Stimulated activated CD8-positive, alpha-beta memory T cell treated with anti-CD3 and anti-CD28 coated beads, Interleukin-4, amount 100 ng/mL, for 1 hour (primary cell): ENCODE data around the gene RPIA.
"Not testable (repeated sequence)": the region's sequence is repeated elsewhere in the genome, so short reads cannot be mapped to it uniquely, and the experiment has no call there.

ENCODE experiments used
- DNase-seq, 2 donors: peaks; one replicate each; pipeline ENCODE4 v3.0.0-alpha.2; 2020; ENCODE audit warnings: low read depth in 2 of 2, low spot score in 1 of 2

The RPIA gene

DNA sequence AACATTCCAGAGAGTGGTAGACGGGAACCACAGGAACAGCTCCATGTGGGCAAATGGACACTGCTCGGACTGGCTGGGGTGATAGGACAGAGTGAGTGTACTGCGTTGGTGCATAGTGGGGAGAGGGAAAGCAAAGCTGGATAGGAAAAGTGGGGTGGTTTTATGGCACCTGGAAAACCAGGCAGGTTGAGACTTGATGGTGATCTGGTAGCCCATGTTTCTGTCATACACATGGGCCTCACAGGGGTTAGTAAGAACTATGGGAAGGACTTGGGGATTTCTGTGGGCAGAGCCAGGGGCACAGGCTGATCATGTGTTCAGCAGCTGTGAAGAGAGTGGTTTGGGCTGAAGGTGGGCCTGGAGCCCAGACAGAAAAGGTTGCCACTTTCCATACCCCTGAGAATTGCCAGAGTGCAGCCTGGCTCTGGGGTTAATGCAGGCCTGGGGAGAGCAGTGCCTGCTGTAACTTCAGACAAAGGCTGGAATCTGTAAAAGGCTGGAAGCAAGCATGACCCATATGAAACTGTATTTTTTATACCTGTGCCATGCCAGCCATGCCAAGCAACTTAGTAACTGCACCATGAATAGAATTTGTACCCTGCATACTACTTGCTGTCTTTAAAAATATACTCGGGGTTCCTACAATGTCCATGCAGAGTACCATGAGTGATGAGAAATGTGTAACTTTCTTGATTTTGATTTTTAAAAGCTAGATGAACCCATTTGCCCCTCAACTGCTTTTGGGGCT is 41.9 kb downstream of the RPIA start:
- no peak for DNase-seq

DNA sequence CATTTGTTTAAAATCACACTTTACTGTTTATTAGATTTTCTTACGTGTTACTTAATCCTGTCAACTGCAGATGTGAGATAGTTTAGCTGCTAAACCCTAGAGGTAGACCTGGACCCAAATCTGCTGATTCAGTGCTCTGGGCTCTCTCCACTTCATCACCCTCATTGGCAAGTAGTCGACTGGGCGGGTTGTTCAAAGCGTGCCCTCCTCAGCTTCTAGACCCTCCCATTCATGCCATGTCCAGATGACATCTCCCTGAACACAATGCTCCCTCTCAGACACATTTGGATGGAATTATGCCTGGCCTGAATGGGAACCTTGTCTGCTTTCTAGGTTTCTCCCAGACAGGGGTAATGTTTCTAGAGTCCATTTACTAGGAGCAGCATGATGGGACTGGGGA is 43.7 kb downstream of the RPIA start:
- DNase-seq = no peak

DNA sequence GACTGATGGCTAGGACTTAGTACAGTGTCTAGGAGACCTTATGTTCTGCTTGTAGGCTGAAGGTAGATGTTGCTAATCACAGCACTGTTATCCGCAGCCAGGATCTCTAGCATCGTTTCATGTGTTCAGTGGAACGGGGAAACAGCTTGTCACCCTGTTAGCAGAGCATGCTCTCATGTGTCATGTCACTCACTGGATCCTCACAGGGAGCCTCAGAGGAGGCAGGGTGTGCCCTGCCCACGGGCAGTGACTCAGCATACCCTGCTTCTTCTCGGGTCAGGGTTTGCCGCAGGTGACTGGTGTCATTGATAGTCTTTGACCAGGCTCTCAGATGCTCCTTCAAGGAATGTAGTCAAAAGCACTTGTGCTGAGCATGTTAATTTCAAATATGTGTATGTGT is 44.4 kb downstream of the RPIA start:
- DNase-seq = no peak

DNA sequence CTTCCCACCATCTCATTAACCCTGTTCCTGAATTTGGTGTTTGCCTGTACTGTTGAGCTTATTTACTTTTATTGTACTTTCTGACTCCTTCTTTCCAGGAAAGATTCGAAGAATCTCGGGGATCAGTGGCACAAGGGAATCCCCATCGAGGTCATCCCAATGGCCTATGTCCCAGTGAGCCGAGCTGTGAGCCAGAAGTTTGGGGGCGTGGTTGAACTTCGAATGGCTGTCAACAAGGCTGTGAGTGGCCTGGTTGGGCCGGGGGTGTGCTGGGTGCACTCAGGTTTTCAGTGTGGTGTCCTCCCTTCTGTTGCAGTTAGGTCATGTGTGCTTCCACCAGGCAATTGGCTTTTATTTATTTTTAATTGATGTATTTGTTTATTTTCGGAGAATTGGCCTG is 45.0 kb downstream of the RPIA start:
- DNase-seq = no peak

DNA sequence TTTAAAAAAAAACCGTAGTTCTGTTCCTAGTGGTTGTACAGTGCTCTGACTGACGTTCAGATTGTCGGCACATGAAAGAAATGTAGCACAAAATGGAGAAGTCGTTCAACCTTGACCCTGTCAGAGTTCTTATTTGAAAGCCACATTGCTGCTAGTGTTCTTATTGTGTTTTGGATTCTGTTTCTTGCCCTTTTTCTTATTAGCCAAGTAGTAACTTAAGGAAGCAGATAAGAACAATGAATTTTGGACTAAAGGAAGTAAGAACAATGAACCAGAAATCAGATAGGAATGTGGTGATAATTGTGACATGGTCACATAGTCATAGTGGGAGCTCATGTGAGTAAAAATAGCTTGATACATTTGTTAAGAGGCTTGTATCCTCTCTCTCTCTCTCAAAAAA is 45.9 kb downstream of the RPIA start:
- no peak for DNase-seq

DNA sequence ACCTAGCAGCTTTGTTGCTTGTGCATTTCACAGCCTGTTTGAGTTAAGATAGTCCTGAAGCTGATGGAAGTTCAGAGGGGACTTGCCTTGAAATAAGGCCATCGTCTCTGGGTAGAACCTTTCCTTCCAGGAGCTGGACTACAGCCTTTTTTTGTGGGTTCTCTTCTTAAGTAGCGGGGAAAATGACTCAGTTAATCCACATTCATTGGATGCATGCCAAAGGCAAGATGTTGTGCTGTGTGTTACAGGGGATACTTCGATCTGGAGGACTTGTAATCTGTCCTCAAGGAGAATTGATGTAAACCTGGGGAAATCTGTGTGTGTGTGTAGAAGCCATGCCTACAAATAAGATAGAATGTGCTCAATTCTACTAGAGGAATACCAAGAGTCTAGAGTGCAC is 46.8 kb downstream of the RPIA start:
- DNase-seq = no peak

DNA sequence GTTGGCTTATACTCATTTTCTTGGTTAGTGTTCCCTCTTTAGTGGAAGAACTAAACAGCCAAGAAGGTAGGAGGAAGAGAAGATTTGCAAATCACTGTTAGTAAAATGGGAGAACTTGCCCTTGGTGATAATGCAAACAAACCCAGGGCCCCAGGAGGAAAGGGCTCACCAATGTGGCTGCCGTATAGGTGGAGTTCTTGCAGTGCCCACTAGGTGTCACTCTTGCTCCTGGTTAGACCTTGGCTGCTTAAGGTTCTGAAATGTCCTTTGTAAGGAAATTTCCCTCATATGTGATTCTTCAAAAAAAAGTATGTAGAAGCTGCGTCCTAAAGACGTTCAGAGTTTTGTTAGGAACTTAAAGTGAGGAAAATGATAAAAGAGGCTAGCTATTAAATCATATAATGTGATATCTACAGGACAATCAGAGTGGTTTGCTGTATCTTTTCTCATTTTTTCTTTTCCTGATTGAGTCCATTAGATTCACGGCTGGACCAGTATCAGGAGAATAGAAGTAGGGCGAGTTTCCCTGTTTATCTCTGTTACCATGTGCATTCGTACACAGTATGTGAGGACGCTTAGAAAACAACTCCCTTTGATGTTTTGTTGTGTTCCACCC is 48.6 kb downstream of the RPIA start:
- DNase-seq = peak; percentile 39 to 52

DNA sequence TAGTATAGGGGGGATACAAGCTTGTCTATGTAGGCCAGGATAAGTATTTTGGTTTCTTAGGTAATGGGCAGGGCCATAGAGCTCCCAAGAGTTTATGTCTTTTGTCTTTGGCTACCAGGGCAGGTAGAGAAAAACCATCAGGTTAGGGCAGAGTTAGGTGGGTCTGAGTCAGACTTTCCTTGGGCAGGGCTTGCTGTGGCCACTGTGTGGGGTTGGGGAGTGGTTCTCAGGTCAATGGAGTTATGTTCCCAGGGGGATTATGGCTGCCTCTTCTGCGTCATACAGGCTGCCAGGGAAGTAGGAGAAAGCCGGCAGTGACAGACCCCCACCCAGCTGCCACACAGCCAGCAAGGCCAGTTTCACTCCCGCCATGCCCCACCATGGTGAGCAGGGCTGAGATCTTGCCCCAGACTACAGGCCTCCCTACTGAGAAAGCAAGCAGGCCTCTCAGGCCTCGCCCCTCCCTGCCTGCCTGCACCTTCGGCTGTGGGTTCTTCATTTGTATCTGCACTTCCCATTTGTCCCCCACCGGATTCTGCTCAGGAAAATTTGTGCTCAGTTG is 55.5 kb downstream of the RPIA start:
- DNase-seq = no peak

DNA sequence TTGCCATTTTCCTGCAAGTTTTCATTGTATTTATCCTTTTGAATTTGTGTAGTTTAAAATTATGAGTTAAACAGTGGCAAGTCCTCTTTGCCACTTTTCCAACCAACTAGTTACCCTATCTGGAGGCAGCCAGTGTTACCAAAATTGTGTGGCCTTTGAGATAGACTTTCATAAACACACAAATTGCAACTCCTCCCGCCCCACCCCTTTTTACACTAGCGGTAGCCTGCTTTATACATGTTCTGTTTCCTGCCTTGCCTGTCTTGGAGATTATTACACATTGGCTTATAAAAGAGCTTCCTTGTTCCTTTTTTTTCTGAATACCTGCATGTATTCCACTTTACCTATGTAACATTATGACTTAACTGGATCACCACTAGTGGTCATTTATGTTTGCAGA is 56.5 kb downstream of the RPIA start:
- DNase-seq = no peak

DNA sequence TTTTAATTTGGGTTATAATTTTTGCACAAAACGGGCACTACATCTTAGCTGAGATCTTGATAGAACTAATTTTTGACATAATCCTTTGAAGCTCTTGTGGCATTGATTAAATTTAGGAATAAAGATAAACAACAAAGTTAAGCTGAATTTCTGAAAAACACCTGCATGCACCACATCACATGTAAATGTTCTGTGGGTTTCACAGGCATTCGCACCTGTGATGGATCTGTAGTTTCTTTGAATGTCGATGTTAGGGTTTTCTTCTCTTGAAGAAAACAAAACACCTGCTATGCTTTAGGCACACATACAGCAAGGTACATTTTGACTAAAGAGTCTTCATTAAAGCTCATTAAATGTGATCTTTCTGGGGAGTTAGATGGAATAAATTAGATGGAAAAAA is 60.3 kb downstream of the RPIA start:
- DNase-seq = no peak

DNA sequence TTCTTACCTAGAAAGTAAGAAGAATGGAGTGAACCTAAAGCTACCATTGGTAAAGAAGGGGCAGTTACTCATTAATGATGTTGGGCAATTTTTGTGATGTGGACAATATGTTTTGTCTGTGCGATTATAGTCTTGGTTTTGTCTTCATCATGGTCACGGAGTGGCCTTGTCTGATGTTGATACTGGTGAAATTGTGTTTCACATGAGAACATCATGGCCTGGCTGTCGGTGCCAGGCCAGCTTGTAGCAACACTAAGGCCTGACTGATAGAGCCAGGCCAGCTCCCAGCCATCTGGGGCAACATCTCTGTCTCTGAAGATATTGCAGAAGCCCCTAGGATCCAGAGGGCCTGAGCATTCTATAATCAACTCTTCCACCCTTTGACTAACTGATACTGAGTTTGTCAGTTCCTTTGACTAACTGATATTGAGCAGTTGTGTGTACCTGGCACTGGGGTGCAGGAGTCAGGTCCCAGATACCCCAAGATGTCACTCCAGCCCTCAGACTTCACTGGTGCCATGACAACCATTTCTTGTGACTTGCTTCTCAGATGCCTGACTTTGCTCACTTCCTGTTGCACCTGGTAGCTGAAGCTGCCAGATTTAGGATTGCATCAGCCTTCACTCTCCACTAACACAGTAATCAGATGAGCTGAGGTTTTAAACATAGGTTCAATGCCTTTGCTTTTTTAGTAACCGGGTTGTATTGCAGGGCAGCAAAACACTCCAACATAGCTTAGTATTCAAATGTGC is 62.5 kb downstream of the RPIA start:
- DNase-seq = no peak

DNA sequence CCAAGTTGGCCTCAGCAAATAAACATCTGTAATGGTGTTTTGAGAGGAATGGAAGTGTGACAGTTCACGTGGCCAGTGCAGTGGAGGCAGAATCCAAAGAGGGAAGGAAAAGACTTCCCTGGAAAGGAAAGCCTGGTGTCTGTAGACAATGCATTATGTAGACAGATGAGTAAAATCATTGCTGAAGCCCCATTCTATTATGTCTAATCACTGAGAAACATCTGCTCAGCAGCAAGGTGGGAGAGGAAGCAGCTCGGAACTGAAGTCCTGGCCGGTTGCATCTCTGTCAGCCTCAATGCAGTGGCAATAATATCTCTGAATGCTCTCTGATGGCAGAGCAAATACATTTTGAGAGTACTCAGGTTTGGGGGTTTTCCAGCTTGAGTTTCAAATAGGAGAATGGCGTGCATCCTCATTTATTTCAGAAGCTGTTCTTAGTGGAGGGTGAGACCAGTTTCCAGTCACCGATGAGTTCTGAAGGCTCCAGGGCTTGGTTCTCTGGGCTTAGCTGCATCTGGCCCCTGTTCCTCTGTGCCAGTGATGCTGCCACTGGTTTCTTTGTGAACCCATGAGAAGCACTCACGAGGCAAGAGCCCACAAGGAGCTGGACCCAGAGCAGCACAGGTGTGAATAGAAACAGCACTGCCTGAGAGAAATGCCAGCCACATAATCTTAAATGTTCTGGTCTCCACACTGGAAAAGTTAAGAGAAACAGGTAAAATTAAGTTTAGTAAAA is 63.3 kb downstream of the RPIA start:
- no peak for DNase-seq

DNA sequence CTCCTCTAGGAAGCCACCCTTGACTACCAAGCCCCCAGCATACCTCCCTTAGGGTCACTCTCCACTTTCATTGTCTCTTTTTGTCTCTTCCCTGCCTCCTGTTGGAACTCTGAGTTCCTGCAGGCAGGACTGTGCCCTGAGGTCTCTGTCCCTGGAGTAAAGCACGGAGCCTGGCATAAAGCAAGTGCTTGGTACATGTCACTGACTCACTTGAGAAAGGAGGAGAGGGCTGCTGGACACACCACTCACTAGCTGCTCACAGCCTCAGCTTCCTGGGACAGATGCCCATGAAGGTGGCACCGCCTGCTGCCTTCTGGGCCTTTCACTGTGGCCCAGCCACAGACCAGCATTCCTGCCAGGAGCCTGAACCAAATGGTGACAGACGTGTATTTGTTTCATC is 64.4 kb downstream of the RPIA start:
- no peak for DNase-seq

DNA sequence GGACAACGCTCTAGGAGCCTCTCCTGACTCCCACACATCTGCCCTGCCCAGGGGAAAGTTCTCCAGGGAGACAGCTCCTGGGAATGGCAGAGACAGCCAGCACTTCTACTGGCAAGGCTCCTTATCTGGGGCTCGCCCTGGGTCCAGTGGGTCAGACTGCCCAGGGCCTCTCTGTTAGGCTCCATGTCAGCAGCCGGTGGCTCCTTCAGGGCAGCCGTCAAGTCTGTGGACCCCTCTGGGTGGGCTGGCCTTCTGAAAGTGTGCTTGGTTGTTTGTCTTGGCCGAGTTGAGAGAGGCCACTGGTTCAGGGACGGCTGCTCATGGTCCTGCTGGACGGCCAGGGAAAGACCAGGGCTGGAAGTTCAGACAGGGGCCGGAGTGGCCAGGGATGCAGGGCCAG is 65.6 kb downstream of the RPIA start:
- DNase-seq = no peak

DNA sequence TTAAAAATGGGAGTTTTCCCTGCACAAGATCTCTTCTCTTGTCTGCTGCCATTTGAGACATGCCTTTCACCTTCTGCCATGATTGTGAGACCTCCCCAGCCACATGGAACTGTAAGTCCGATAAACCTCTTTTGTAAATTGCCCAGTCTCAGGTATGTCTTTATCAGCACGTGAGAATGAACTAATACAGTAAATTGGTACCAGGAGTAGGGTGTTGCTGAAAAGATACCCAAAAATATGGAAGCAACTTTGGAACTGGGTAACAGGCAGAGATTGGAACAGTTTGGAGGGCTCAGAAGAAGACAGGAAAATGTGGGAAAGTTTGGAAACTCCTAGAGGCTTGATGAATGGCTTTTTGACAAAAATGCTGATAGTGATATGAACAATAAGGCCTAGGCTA is 67.2 kb downstream of the RPIA start:
- DNase-seq = not testable (repeated sequence)

DNA sequence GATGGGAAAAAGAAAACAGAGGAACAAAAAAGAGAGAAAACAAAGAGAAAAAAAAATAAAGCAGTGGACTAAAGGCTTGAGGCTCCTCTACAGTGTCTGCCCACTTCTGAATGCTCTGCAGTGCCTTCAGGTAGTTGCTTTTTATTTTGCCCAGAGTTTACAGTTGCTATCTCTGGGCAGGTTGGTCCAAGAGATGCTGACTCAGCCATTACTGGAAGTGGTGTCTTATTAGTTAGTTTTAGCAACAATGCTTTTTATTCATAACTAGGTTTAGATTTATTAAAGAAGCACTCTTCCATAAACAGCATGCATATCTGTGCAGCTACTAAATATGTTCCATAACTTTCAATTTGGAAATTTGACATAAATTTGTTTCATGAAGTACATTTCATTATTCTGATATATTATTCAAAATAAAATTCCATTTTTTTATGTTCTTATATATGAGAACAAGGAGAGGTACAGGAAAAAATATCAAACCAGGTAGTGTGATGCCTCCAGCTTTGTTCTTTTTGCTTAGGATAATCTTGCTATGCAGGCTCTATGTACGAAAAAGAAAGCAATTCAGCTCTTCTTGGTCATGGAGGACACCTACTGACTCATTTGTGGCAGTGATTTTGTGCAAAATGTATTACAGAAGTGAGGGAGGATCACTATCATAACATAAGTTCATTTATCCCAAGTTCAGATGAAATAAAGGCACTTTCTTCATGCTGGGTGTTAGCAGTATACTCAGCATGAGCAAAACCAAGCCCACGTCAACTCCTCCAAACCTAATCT is 69.5 kb downstream of the RPIA start:
- DNase-seq = no peak

DNA sequence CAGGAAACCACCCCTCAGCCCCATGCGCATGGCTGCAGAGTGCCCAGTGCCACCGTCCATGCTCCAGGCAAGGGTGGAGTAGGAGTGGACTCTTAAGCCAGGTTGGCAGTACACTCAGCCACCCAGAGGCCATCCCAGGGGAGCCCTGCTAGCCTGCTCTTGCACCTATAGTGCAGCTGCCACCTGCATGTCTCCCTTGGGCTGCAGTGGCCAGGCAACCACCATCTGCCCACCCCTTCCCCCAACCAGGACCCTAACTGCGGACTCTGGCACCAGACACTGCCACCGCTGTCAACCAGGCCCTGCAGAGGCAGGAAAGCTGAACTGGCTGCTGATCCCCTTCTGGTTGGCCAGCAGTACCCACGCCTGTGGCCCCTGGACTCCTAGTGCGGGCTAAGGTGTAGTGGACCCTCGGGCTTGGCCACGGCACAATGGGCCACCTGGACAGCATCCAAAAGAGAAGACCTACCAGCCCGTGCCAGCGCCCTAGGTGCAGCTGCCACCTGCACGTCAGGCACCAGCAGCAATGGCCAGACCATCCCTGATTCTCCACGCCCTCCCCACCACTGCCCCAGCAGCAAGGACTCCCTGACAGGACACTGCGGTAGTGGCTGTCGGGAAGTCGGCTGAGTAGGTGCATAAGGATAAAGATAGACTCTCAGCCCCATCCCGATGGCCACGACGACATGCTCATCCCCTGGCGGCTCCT is 72.8 kb downstream of the RPIA start:
- no peak for DNase-seq

DNA sequence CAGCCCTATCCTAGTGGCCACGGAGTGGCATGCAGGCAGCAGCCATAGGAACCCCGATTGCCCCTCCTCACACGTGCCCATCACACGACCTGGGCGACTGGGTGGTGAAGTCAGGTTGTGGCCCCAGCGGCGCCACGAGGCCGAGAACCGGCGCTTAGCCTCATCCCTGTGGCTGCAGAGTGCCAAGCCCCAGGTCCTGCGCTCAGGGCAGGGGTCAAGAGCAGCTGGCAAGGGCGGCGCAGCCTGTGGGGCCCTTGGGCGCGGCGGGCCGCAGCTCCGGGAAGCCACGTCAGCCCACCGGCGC is 73.3 kb downstream of the RPIA start:
- no peak for DNase-seq

DNA sequence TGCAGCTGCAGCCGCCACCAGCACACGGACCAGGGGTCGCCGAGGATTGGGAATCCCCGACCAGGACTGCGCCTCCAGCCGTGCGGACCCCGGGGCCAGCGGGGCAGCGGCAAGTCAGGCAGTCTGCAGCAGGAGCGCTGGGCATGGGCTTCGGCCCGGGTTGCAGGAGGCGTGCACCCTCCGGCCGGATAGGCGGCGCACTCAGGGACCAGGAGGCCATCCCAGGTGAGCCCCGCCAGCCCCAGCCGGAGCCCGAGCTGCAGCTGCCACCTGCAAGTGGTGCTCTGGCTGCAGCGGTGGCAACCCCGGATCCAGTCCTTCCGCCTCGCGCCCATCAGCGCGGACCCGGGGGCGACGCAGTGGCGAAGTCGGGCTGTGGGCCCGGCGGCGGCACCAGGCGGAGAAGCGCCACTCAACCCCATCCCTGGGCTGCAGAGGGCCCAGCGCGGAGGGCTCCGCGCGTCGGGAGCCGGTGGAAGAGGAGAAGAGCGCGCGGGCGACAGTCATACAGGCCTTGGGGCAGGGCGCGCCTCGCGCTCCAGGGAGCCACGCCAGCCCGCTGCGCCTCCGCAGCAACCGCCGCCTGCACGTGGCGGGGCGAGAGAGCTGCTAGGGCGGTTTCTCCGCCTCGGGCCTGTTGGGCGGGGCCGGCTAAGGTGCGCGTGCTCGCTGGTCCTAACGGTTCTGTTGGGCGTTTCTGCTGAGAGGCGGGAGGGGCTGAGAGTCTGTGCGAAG is 73.8 kb downstream of the RPIA start:
- DNase-seq = no peak
